RWPE2 (cell line): ENCODE data around the gene PGBD5.

Experiments
- ATAC-seq: fragments of 200-7000 bp; cut with Tn5 transposase; 3 replicates; pipeline ENCODE4 v1.9.1; 2021; ENCODE audit warnings: low read depth
- DNase-seq: peaks from one replicate; pipeline ENCODE4 v3.0.0-alpha.2; 2020; ENCODE audit warnings: low spot score
- H3K27ac ChIP-seq: fragments of 450-650 bp; 2 replicates; pipeline ENCODE4 v1.5.1; 2017; ENCODE audit warnings: mild to moderate bottlenecking; ENCODE audit not compliant: poor library complexity, severe bottlenecking
- H3K27me3 ChIP-seq: fragments of 250-450 bp; sonication (Bioruptor Pico); 2 replicates; pipeline ENCODE4 v1.5.1; 2021; ENCODE audit warnings: mild to moderate bottlenecking, moderate library complexity; ENCODE audit not compliant: insufficient read depth, poor library complexity, severe bottlenecking
- H3K36me3 ChIP-seq: fragments of 250-450 bp; sonication (Bioruptor Pico); 2 replicates; pipeline ENCODE4 v1.5.1; 2020; ENCODE audit warnings: low read depth, mild to moderate bottlenecking, moderate library complexity
- H3K4me1 ChIP-seq: fragments of 250-450 bp; sonication (Bioruptor Pico); 2 replicates; pipeline ENCODE4 v1.5.1; 2021; ENCODE audit warnings: mild to moderate bottlenecking, moderate library complexity; ENCODE audit not compliant: insufficient read depth, poor library complexity, severe bottlenecking
- H3K4me3 ChIP-seq: fragments of 250-450 bp; sonication (Bioruptor Pico); 2 replicates; pipeline ENCODE4 v1.5.1; 2021; ENCODE audit warnings: mild to moderate bottlenecking, moderate library complexity; ENCODE audit not compliant: severe bottlenecking
- H3K9me3 ChIP-seq: fragments of 250-450 bp; sonication (Bioruptor Pico); 2 replicates; pipeline ENCODE4 v1.5.1; 2021; ENCODE audit warnings: mild to moderate bottlenecking, moderate library complexity; ENCODE audit not compliant: severe bottlenecking
- CTCF ChIP-seq: fragments of 450-650 bp; IDR thresholded peaks from one replicate; pipeline ENCODE4 v1.5.1; 2017; ENCODE audit warnings: mild to moderate bottlenecking, moderate library complexity; ENCODE audit not compliant: poor library complexity, severe bottlenecking

The PGBD5 gene

DNA sequence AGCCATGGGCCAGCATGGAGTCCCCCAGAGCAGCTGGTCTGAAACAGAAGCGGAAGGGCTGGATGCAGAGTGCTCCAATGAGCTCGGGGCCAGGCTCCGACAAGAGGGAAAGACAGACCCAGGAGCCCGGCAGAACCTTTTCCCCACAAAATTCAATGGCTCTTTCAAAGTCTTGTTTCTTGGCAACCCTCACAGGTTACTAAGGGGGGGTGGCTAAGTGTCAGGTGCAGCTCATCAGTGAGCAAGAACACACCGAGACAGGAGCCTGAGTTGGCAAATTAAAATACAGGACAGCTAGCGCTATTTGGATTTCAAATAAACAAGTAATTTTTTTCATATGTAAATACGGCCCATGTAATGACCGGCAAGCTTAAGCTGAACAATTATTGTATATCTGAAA is 27.3 kb downstream of the PGBD5 start:
- no peaks in the 10 kb centered on the region for H3K9me3 ChIP-seq
- H3K27me3 ChIP-seq, result no peaks in the 10 kb centered on the region
- H3K36me3 ChIP-seq, result no peaks in the 10 kb centered on the region
- no peak overlapping the region for H3K4me3 ChIP-seq
- DNase-seq (no peak), ATAC-seq (no peak)
- H3K27ac ChIP-seq, result no peak overlapping the region
- no peak for TF ChIP-seq CTCF
- H3K4me1 ChIP-seq, result no peaks in the 10 kb centered on the region

GRCh38 chr1:230396966-230397365 is 29.2 kb downstream of the PGBD5 start:
- Histone ChIP-seq H3K36me3 (no peaks in the 10 kb centered on the region), H3K27ac (no peak overlapping the region), H3K4me3 (no peak overlapping the region), H3K4me1 (no peaks in the 10 kb centered on the region), H3K27me3 (no peaks in the 10 kb centered on the region), H3K9me3 (no peaks in the 10 kb centered on the region)
- DNase-seq (no peak), ATAC-seq (no peak)
- TF ChIP-seq CTCF, result no peak

DNA sequence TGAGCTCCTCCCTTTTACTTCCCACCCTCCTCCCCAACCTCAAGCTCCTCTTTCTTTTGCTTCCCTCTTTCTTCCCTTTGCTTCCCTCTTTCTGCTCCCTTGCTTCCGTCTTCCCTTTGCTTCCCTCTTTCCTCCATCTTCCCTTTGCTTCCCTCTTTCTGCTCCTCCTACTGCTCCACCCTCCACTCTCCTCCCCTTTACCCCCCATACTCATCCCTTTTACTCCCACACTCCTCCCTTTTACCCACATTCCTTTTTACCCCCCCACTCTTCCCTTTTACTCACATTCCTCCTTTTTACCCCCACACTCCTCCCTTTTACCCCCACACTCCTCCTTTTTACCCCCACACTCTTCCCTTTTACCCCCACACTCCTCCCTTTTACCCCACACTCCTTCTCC is 30.2 kb downstream of the PGBD5 start:
- H3K4me1 ChIP-seq, result no peaks in the 10 kb centered on the region
- no peak for DNase-seq
- H3K9me3 ChIP-seq, result no peaks in the 10 kb centered on the region

GRCh38 chr1:230394741-230395140 is 31.4 kb downstream of the PGBD5 start:
- ATAC-seq (no peak), DNase-seq (no peak)
- Histone ChIP-seq H3K4me3 (no peak overlapping the region), H3K27ac (no peak overlapping the region), H3K9me3 (no peaks in the 10 kb centered on the region), H3K27me3 (no peaks in the 10 kb centered on the region), H3K36me3 (no peaks in the 10 kb centered on the region), H3K4me1 (no peaks in the 10 kb centered on the region)
- no peak for TF ChIP-seq CTCF

More for the DNA sequence above, 30.2 kb downstream of the PGBD5 start:
- Histone ChIP-seq H3K27ac (no peak overlapping the region), H3K36me3 (no peaks in the 10 kb centered on the region), H3K4me3 (no peak overlapping the region), H3K27me3 (no peaks in the 10 kb centered on the region)
- no peak for TF ChIP-seq CTCF
- ATAC-seq, result no peak

DNA sequence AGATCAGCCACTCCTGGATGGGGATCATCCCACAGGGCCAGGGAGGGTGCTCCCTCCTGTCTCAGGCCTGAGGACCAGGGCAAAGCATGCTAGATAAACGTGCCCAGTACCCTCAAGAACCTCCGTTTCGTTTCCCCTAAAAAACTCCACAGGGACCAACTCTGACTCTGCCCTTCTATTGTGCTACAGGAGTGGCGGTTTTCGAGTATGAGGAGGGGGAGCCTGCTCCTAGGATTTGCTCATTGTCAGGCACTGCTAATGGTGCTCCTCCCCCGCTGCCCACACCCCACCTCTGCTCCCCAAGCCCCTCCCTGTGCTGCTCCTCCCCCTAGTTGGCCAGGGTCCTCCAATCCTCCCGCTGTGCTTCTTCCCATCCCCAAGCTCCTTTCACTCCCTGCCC is 32.0 kb downstream of the PGBD5 start:
- no peaks in the 10 kb centered on the region for H3K27me3 ChIP-seq

More for the DNA sequence above, 32.0 kb downstream of the PGBD5 start:
- Histone ChIP-seq H3K27ac (no peak overlapping the region), H3K4me3 (no peak overlapping the region), H3K36me3 (no peaks in the 10 kb centered on the region), H3K4me1 (no peaks in the 10 kb centered on the region), H3K9me3 (no peaks in the 10 kb centered on the region)
- no peak for ATAC-seq
- no peak for TF ChIP-seq CTCF
- DNase-seq, result no peak
